RCC 7860 (cell line): Measurements from ENCODE around the gene INSR.
"Not testable (repeated sequence)": the region's sequence is repeated elsewhere in the genome, so short reads cannot be mapped to it uniquely, and the experiment has no call there.

Experiments used
- DNase-seq: peaks from one replicate; pipeline ENCODE4 v3.0.0-alpha.2; 2015; ENCODE audit warnings: low spot score
- FAIRE-seq: peaks from 2 replicates; lab custom pipeline; 2012; peaks lifted over from hg19 to GRCh38; lab: Jason Lieb, UNC

Gene INSR

DNA sequence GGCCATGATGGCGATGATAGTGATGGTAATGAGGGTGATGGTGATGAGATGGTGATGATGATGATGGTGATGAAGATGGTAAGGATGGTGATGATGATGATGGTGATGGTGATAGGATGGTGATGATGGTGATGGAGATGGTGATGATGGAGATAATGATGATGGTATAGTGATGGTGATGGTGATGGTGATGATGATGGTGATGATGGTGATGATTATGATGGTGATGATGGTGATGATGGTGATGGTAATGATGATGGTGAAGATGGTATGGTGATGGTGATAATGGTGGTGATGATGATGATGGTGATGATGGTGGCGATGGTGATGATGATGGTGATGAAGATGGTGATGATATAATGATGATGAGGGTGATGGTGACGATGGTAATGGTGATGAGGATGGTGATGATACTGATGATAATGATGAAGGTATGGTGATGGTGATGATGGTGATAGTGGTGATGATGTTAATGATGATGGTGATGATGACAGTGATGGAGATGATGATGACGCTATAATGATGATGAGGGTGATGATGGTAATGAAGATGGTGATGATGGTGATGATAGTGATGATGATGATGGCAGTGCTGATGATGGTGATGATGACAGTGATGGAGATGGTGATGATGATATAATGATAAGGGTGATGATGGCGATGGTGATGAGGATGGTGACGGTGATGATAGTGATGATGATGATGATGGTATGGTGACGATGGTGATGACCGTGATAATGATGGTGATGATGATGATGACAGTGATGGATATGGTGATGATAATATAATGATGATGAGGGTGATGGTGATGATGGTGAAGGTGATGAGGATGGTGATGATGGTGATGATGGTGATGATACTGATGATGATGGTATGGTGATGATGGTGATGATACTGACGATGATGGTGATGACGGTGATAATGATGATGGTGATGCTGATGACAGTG, 187.2 kb downstream of the INSR start:
- DNase-seq (no peak), FAIRE-seq (no peak)

GRCh38 chr19:7104747-7105447, 189.3 kb downstream of the INSR start:
- DNase-seq, result no peak
- no peak for FAIRE-seq

GRCh38 chr19:7101498-7102253, 192.5 kb downstream of the INSR start:
- FAIRE-seq (no peak), DNase-seq (no peak)

GRCh38 chr19:7099597-7099921, 194.7 kb downstream of the INSR start:
- DNase-seq, result no peak
- no peak for FAIRE-seq

GRCh38 chr19:7098701-7099596, 195.3 kb downstream of the INSR start:
- FAIRE-seq (no peak), DNase-seq (peak; percentile 69)

- DNase-seq, result no peak
- FAIRE-seq, result no peak
Observed at GRCh38 chr19:7098096-7098495, 196.1 kb downstream of the INSR start.

- FAIRE-seq (no peak), DNase-seq (no peak)
Observed at GRCh38 chr19:7088999-7089398, 205.2 kb downstream of the INSR start.

GRCh38 chr19:7083076-7083956, 210.9 kb downstream of the INSR start:
- DNase-seq, result no peak

GRCh38 chr19:7078008-7078407, 216.2 kb downstream of the INSR start:
- FAIRE-seq, result no peak
- no peak for DNase-seq

More at GRCh38 chr19:7083076-7083956, 210.9 kb downstream of the INSR start:
- no peak for FAIRE-seq

DNA sequence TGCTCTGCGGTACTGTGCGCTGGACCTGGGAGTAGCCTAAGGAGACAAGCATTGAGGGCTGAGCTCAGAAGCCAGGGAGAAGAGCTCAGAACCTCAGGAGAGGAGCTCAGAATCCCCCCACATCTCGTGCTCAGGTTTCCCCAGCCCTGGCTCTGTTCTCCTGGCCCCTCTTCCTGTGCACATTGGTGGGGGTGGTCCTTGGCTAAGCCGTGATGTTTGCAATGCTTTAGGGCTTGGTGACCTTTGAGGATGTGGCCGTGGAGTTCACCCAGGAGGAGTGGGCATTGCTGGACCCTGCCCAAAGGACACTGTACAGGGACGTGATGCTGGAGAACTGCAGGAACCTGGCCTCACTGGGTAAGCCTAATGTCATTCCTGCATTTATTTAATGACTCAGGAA, 218.1 kb downstream of the INSR start:
- DNase-seq (no peak), FAIRE-seq (no peak)

GRCh38 chr19:7074705-7075282, 219.4 kb downstream of the INSR start:
- DNase-seq, result no peak
- no peak for FAIRE-seq

DNA sequence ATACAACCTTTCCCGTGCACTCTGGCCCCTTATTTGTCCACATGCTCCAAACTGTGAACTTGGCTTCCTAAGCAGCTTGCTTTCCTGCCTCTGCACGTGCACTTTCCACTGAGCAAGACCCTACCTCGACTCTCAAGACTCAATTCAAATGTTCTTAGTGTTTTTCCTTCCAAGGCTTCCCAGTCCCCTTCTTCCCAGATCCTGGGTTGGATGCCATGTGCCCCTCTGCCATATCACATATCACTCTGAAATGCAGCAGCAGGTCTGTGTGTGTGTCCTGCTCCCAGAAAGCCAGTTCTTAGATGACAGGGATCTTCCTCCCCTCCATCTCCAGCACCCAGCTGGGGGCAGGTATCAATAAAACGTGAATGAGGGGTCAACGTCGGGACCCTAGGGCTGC, 221.7 kb downstream of the INSR start:
- DNase-seq, result no peak
- FAIRE-seq, result no peak

GRCh38 chr19:7069904-7070226, 224.3 kb downstream of the INSR start:
- FAIRE-seq, result no peak
- no peak for DNase-seq

DNA sequence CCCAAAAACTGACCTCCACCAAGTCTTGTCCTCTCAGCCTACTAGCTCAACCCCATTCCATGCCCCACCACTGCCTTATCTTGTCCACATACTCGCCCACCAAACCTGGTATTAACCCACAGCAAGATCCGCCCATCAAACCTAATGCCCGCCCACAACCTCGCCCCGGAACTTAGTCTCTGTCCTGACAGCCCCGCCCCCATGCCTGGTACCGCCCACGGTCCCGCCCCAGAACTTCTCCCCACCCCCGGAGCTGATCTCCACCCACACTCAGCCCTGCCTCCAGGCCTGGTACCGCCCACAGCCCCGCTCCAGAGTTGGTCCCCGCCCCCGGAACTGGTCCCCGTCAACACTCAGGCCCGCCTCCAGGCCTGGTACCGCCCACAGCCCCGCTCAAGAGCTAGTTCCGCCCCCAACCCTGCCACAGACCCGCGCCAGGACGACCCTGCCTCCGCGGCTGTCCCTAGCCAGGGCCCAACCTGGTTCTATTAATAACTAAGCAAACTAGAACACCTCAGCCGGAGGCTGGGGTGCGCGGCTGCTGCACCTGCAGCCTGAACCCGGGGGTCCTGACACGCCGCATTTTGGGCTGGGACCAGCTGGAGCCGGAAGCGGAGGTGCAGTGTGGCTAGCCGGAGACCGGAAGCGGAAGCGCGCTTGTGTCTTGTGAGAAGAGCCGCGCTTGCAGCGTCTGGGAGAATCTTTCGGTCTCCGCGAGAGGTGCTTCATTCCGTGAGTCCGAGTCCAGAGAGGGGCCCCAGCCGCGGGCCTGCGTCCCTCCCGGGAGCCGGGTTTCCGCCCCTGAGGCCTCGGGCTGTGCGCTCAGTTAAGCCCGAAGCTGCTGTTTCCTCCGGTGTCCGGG, 224.9 kb downstream of the INSR start, which contains the start of gene ZNF557:
Gene ZNF557, plus strand, starts transcription at position 662 of the 862 bp plus-strand sequence. CDS start 5,372 bp downstream, outside the sequence.
- DNase-seq (peak; percentile 84), FAIRE-seq (peak; percentile 40)

DNA sequence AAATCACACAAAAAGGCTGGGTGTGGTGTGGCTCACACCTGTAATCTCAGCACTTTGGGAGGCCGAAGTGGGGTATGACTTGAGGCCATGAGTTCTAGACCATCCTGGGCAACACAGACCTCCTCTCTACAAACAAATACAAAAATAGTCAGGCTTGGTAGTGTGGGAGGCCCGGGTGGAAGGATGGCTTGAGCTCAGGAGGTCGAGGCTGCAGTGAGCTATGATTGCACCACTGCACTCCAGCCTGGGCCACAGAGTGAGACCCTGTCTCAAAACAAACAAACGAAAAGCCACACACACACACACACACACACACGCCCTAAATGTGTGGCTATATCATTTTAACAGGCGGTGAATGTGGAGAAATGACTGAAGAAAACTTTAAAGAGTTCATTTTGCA, 225.6 kb downstream of the INSR start:
- no peak for FAIRE-seq
- no peak for DNase-seq

DNA sequence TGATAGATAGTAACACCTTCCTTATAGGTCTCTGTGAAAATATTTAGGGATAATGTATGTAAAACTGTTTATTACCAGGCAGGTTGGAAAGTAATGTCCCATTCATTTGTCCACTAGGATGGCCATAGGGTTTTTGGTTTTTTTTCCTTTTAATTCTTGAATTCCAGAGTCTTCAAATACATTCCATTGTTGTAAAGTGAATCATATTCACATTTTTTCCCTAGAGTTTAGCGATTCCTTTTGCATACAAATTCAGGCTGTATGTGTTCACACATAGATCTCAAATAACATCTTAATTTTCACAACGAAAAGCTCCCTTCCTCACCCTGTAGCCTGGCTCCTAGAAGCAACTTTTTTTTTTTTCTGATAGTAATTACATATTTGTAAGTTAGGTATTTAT, 226.5 kb downstream of the INSR start:
- no peak for DNase-seq
- FAIRE-seq, result no peak

DNA sequence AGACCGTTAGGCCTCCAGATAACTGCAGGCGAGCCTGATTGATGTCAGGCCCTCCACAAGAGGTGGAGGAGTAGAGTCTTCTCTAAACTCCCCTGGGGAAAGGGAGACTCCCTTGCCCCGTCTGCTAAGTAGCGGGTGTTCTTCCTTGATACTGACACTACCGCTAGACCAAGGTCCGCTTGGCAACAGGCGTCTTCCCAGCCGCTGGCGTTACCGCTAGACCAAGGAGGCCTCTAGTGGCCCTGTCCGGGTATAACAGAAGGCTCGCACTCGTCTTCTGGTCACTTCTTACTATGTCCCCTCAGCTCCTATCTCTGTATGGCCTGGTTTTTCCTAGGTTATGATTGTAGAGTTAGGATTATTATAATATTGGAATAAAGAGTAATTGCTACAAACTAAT, 227.1 kb downstream of the INSR start:
- not testable (repeated sequence) for DNase-seq, FAIRE-seq

GRCh38 chr19:7063764-7064418, 230.3 kb downstream of the INSR start:
- FAIRE-seq (no peak), DNase-seq (no peak)
